GM12865 (cell line): ENCODE results near the gene TBC1D3B.

Experiments used
- DNase-seq: peaks from one replicate; pipeline ENCODE4 v3.0.0; 2010; ENCODE audit warnings: low read depth
- H3K4me3 ChIP-seq: 2 replicates; pipeline ENCODE4 v1.5.1; 2011; ENCODE audit warnings: mild to moderate bottlenecking, low read depth, low read length, control low read depth
- TF ChIP-seq, protein P1 (sequence below): IDR thresholded peaks from 2 replicates; pipeline ENCODE4 v1.5.1; 2011; ENCODE audit warnings: low read length, control low read depth, low read depth, inconsistent platforms; ENCODE audit not compliant: insufficient read depth; ENCODE audit errors: missing control alignments

TBC1D3B gene

GRCh38 chr17:36118477-36119353 is 57.7 kb downstream of the TBC1D3B start:
- TF ChIP-seq, protein P1, sequence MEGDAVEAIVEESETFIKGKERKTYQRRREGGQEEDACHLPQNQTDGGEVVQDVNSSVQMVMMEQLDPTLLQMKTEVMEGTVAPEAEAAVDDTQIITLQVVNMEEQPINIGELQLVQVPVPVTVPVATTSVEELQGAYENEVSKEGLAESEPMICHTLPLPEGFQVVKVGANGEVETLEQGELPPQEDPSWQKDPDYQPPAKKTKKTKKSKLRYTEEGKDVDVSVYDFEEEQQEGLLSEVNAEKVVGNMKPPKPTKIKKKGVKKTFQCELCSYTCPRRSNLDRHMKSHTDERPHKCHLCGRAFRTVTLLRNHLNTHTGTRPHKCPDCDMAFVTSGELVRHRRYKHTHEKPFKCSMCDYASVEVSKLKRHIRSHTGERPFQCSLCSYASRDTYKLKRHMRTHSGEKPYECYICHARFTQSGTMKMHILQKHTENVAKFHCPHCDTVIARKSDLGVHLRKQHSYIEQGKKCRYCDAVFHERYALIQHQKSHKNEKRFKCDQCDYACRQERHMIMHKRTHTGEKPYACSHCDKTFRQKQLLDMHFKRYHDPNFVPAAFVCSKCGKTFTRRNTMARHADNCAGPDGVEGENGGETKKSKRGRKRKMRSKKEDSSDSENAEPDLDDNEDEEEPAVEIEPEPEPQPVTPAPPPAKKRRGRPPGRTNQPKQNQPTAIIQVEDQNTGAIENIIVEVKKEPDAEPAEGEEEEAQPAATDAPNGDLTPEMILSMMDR, result no peak
- DNase-seq, result no peak
- no peak overlapping the region for H3K4me3 ChIP-seq

- TF ChIP-seq, protein P1, result no peak
- H3K4me3 ChIP-seq, result no peak overlapping the region
- DNase-seq, result peak; percentile 52
These were observed 58.7 kb downstream of the TBC1D3B start for GRCh38 chr17:36117505-36118382.
